GM12878 (cell line): ENCODE data around the gene BZW1. TPM values are rescaled to one million over a fixed set of nuclear protein-coding genes. Genes with fewer than 3 reads are reported as not detected.

Source experiments
- ASH2L ChIP-seq: fragments of 300-600, 200-600 bp; sonication (generic); IDR thresholded peaks from 2 replicates; pipeline ENCODE4 v1.6.1; 2017; ENCODE audit warnings: low read depth, mild to moderate bottlenecking, borderline replicate concordance
- EGR1 ChIP-seq, 2 experiments: IDR thresholded peaks; 1 replicate in 1 of 2; 2 replicates in 1 of 2; pipeline ENCODE4 v1.6.1; 2011 to 2012; ENCODE audit warnings: low read depth in 2 of 2, low read length in 2 of 2, borderline replicate concordance in 1 of 2, mild to moderate bottlenecking in 1 of 2, moderate library complexity in 1 of 2
- EP300 ChIP-seq, 2 experiments: fragments of 150-350 bp in 1 of 2; IDR thresholded peaks; 2 replicates each; pipeline ENCODE4 v1.6.1; 2011 to 2012; ENCODE audit warnings: low read depth in 2 of 2, low read length in 2 of 2, borderline replicate concordance in 1 of 2, improper control_type of control experiment in 1 of 2, inconsistent platforms in 1 of 2; ENCODE audit not compliant: control insufficient read depth in 1 of 2
- FOXM1 ChIP-seq: IDR thresholded peaks from 2 replicates; pipeline ENCODE4 v1.6.1; 2012; ENCODE audit warnings: low read depth, mild to moderate bottlenecking, inconsistent platforms, low read length, moderate library complexity
- HDGF ChIP-seq: fragments of 450-650 bp; IDR thresholded peaks from 2 replicates; pipeline ENCODE4 v1.6.1; 2016; ENCODE audit warnings: antibody characterized with exemption
- IKZF1 ChIP-seq: fragments of 450-650 bp; conservative IDR thresholded peaks from 2 replicates; pipeline ENCODE4 v1.6.1; 2017; ENCODE audit warnings: antibody characterized with exemption, mild to moderate bottlenecking
- LARP7 ChIP-seq: fragments of 450-650 bp; IDR thresholded peaks from 2 replicates; pipeline ENCODE4 v1.6.1; 2017; ENCODE audit warnings: mild to moderate bottlenecking
- NBN ChIP-seq: fragments of 450-650 bp; IDR thresholded peaks from 2 replicates; pipeline ENCODE4 v1.6.1; 2016
- NRF1 ChIP-seq: conservative IDR thresholded peaks from 2 replicates; pipeline ENCODE4 v1.6.1; 2011; ENCODE audit warnings: mild to moderate bottlenecking, low read depth, low read length, improper control_type of control experiment
- POLR2A ChIP-seq: IDR thresholded peaks from 2 replicates; pipeline ENCODE4 v1.6.1; 2011; ENCODE audit warnings: low read depth, mild to moderate bottlenecking, low read length
- POLR2AphosphoS2 ChIP-seq: IDR thresholded peaks from 2 replicates; pipeline ENCODE4 v1.6.1; 2011; ENCODE audit warnings: low read depth, mild to moderate bottlenecking, low read length, improper control_type of control experiment, moderate library complexity
- POLR2AphosphoS5 ChIP-seq: IDR thresholded peaks from 2 replicates; pipeline ENCODE4 v1.6.1; 2011; ENCODE audit warnings: mild to moderate bottlenecking, low read length, inconsistent platforms
- POU2F2 ChIP-seq: IDR thresholded peaks from 3 replicates; pipeline ENCODE4 v1.6.1; 2011; ENCODE audit warnings: low read depth, mild to moderate bottlenecking, low read length, borderline replicate concordance
- RUNX3 ChIP-seq: IDR thresholded peaks from 2 replicates; pipeline ENCODE4 v1.6.1; 2012; ENCODE audit warnings: low read length, inconsistent platforms
- SMARCA5 ChIP-seq: fragments of 450-650 bp; IDR thresholded peaks from 2 replicates; pipeline ENCODE4 v1.6.1; 2017; ENCODE audit warnings: mild to moderate bottlenecking
- SMC3 ChIP-seq: IDR thresholded peaks from 2 replicates; pipeline ENCODE4 v1.6.1; 2011; ENCODE audit warnings: low read length, improper control_type of control experiment, borderline replicate concordance
- SP1 ChIP-seq: IDR thresholded peaks from one replicate; pipeline ENCODE4 v1.6.1; 2011; ENCODE audit warnings: low read depth, low read length
- SPI1 ChIP-seq: IDR thresholded peaks from 2 replicates; pipeline ENCODE4 v1.6.1; 2011; ENCODE audit warnings: low read depth, mild to moderate bottlenecking, low read length, moderate library complexity, borderline replicate concordance; ENCODE audit not compliant: insufficient read depth
- SREBF2 ChIP-seq: IDR thresholded peaks from 2 replicates; pipeline ENCODE4 v1.6.1; 2012; ENCODE audit warnings: mild to moderate bottlenecking, low read length
- TAF1 ChIP-seq: IDR thresholded peaks from 2 replicates; pipeline ENCODE4 v1.6.1; 2011; ENCODE audit warnings: mild to moderate bottlenecking, low read depth, low read length, borderline replicate concordance
- TCF12 ChIP-seq: IDR thresholded peaks from 2 replicates; pipeline ENCODE4 v1.6.1; 2011; ENCODE audit warnings: low read depth, mild to moderate bottlenecking, low read length
- polyA plus RNA-seq, 11 experiments: library from polyadenylated mRNA; depleted of rRNA in 4 of 11; unstranded in 6 of 11; stranded (reverse) in 5 of 11; fragments of >200 nt; fragmentation: Nextera tagmentation in 4 of 11; fragmentation: Illumina TruSeq in 1 of 11; extraction: Ambion mirVana in 4 of 11; extraction: Trizol in 1 of 11; gene quantifications; 1 replicate in 1 of 11; 2 replicates in 10 of 11; pipeline versions ENCODE4 v1.2.1 to v1.2.3, GENCODE V29; 2011 to 2016; ENCODE audit warnings: inconsistent platforms in 2 of 11, missing spikeins in 2 of 11, low read depth in 1 of 11
- total RNA-seq, 4 experiments: library from RNA; depleted of rRNA in 3 of 4; stranded (reverse); fragments of >200 nt in 3 of 4; fragmentation: Illumina TruSeq in 1 of 4; extraction: Trizol in 1 of 4; gene quantifications; 2 replicates each; pipeline versions ENCODE4 v1.2.1 to v1.2.3, GENCODE V29; 2013 to 2021
- TF ChIP-seq, protein P1 (sequence below): IDR thresholded peaks from 2 replicates; pipeline ENCODE4 v1.6.1; 2012; ENCODE audit warnings: low read length, inconsistent platforms
- TF ChIP-seq, protein P2 (sequence below): fragments of 450-650 bp; IDR thresholded peaks from 2 replicates; pipeline ENCODE4 v1.6.1; 2017; ENCODE audit warnings: low read depth, mild to moderate bottlenecking, moderate library complexity
- TF ChIP-seq, protein P3 (sequence below): IDR thresholded peaks from 2 replicates; pipeline ENCODE4 v1.6.1; 2012; ENCODE audit warnings: low read depth, low read length, improper control_type of control experiment
- TF ChIP-seq, protein P4 (sequence below): fragments of 450-650 bp; conservative IDR thresholded peaks from 2 replicates; pipeline ENCODE4 v1.6.1; 2017; ENCODE audit warnings: mild to moderate bottlenecking, moderate library complexity

Gene BZW1
- total and polyA plus RNA-seq, 10 of the 15 experiments (the other 5 are each of a cell fraction or from before 2014, with no cell fraction given), result 186 to 349 (median 269) TPM

DNA sequence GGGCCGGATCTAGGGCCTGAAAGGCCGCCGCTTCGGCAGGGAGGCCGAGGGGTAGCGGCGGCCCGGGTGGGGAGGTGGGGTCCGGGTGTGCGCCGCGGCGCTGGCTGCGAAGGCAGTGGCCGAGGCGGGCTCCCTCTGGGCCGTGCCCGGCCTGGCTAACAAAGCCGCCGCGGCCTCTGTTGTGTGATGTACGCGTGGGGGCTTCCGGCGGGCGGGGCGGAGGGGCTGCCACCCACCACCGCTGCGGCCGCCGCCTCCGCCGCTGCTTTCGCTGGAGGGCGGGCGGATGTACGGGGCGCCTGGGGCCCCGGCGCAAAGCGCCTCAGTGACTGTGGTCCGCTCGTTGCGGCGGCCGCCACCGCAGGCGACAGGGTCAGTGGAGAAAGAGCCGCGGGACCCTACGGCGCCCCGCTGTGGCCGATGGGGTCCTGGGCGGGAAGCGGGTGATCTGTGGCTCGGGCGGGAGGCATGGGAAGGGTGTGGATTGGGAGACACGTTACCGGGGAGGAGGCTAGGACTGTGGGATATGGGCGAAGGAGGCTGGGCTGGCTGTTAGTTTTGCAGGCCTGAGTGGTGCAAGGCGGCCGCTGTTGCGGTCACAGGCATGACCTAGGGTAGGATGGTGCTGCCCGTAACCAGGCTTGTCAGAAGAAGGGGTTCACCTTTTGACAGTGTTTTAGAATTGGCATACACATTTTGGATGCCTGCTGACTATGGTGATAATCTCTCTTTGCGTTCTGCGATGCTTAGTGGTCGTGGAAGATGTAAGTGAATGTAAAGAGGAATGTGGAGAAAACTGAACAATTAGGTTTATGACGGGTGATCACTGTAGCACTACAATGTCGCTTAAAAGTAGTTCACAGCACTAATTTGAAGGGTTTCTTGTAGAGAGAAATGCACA lies 662 bp downstream of the BZW1 start (continued):
- TF ChIP-seq, protein P1, sequence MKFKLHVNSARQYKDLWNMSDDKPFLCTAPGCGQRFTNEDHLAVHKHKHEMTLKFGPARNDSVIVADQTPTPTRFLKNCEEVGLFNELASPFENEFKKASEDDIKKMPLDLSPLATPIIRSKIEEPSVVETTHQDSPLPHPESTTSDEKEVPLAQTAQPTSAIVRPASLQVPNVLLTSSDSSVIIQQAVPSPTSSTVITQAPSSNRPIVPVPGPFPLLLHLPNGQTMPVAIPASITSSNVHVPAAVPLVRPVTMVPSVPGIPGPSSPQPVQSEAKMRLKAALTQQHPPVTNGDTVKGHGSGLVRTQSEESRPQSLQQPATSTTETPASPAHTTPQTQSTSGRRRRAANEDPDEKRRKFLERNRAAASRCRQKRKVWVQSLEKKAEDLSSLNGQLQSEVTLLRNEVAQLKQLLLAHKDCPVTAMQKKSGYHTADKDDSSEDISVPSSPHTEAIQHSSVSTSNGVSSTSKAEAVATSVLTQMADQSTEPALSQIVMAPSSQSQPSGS, result no peak
- TF ChIP-seq NBN (peak; percentile 70), SMARCA5 (peak; percentile 66; the same call in 1 of the 2 replicates), FOXM1 (no peak), TAF1 (peak; percentile 50; the same call in 1 of the 2 replicates), SREBF2 (no peak), POU2F2 (peak; percentile 23; the same call in 1 of the 3 replicates), ASH2L (peak; percentile 88; the same call in 1 of the 2 replicates), NRF1 (no peak), POLR2AphosphoS5 (peak; percentile 60; the same call in 1 of the 2 replicates), EP300 (IDR thresholded peaks at IDR 0.05; ENCODE audit: borderline replicate concordance in 1 of 2, control insufficient read depth in 1 of 2, low read depth in 2 of 2, low read length in 2 of 2) (peak in 1 of 2 experiments; percentile 34; a peak in 1 of 4 replicates), SP1 (peak; percentile 10), POLR2A (peak; percentile 58), LARP7 (peak; percentile 92), TCF12 (no peak), RUNX3 (peak; percentile 78), SMC3 (peak; percentile 36; the same call in 1 of the 2 replicates), IKZF1 (peak; percentile 79), HDGF (peak; percentile 91; the same call in 1 of the 2 replicates), POLR2AphosphoS2 (peak; percentile 13; the same call in 1 of the 2 replicates), EGR1 (IDR thresholded peaks at IDR 0.05; ENCODE audit: borderline replicate concordance in 1 of 2, low read depth in 2 of 2, low read length in 2 of 2) (peak in 1 of 2 experiments; percentile 90; a peak in 2 of 3 replicates), SPI1 (no peak)
- TF ChIP-seq, protein P2, sequence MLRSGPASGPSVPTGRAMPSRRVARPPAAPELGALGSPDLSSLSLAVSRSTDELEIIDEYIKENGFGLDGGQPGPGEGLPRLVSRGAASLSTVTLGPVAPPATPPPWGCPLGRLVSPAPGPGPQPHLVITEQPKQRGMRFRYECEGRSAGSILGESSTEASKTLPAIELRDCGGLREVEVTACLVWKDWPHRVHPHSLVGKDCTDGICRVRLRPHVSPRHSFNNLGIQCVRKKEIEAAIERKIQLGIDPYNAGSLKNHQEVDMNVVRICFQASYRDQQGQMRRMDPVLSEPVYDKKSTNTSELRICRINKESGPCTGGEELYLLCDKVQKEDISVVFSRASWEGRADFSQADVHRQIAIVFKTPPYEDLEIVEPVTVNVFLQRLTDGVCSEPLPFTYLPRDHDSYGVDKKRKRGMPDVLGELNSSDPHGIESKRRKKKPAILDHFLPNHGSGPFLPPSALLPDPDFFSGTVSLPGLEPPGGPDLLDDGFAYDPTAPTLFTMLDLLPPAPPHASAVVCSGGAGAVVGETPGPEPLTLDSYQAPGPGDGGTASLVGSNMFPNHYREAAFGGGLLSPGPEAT, result no peak
- TF ChIP-seq, protein P3, sequence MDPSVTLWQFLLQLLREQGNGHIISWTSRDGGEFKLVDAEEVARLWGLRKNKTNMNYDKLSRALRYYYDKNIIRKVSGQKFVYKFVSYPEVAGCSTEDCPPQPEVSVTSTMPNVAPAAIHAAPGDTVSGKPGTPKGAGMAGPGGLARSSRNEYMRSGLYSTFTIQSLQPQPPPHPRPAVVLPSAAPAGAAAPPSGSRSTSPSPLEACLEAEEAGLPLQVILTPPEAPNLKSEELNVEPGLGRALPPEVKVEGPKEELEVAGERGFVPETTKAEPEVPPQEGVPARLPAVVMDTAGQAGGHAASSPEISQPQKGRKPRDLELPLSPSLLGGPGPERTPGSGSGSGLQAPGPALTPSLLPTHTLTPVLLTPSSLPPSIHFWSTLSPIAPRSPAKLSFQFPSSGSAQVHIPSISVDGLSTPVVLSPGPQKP, result peak; percentile 52; the same call in 1 of the 2 replicates
- TF ChIP-seq, protein P4, sequence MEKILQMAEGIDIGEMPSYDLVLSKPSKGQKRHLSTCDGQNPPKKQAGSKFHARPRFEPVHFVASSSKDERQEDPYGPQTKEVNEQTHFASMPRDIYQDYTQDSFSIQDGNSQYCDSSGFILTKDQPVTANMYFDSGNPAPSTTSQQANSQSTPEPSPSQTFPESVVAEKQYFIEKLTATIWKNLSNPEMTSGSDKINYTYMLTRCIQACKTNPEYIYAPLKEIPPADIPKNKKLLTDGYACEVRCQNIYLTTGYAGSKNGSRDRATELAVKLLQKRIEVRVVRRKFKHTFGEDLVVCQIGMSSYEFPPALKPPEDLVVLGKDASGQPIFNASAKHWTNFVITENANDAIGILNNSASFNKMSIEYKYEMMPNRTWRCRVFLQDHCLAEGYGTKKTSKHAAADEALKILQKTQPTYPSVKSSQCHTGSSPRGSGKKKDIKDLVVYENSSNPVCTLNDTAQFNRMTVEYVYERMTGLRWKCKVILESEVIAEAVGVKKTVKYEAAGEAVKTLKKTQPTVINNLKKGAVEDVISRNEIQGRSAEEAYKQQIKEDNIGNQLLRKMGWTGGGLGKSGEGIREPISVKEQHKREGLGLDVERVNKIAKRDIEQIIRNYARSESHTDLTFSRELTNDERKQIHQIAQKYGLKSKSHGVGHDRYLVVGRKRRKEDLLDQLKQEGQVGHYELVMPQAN, result peak; percentile 80; the same call in 1 of the 2 replicates
